Measurements from ENCODE around the gene NAA16.

GRCh38 chr13:41268764-41269163 is 42.3 kb upstream of the NAA16 start:
- no peak for TF ChIP-seq CTCF (IDR thresholded peaks at IDR 0.05)
- TF ChIP-seq POLR2A (IDR thresholded peaks at IDR 0.05) = no peak
